ENCODE data around the gene ANKRD60.

The ANKRD60 gene

DNA sequence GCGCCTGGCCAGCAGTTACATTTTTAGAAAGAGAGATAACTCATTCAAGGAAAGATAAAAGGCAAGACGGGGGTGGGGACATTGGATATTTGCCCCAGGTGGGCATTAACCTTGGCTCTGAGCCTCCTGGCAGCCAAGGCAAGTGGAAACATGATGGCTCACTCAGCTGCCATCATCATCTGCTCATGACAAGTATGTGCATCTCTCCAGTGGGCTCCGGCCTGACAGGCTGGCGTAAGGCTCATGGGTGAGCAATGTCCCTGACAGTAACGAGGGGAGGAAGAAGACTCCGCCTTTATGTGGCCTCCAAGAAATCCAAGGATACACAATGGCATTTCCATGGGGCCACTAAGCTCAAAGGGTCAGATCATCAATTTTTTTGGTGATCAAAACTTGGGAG is 13.3 kb downstream of the ANKRD60 start:
- no peak for FAIRE-seq
- TF ChIP-seq TAF1 (IDR thresholded peaks at IDR 0.05; ENCODE audit: low read depth, low read length) (no peak), POLR2AphosphoS5 (IDR thresholded peaks at IDR 0.05; ENCODE audit: low read depth, low read length) (no peak), POLR2A (IDR thresholded peaks at IDR 0.05; ENCODE audit: low read depth, low read length) (no peak), PAX5 (IDR thresholded peaks at IDR 0.05; ENCODE audit: insufficient read depth, low read length, severe bottlenecking) (no peak), POU2F2 (IDR thresholded peaks at IDR 0.05; ENCODE audit: low read depth, low read length) (no peak), SPI1 (IDR thresholded peaks at IDR 0.05; ENCODE audit: low read depth, low read length) (no peak)
- no peak for DNase-seq (ENCODE audit: insufficient read length, low spot score)

- DNase-seq (ENCODE audit: insufficient read length, low spot score) (no peak), FAIRE-seq (no peak)
- TF ChIP-seq PAX5 (IDR thresholded peaks at IDR 0.05; ENCODE audit: insufficient read depth, low read length, severe bottlenecking): no peak
- no peak for TF ChIP-seq POLR2AphosphoS5 (IDR thresholded peaks at IDR 0.05; ENCODE audit: low read depth, low read length)
- no peak for TF ChIP-seq POU2F2 (IDR thresholded peaks at IDR 0.05; ENCODE audit: low read depth, low read length)
- TF ChIP-seq TAF1 (IDR thresholded peaks at IDR 0.05; ENCODE audit: low read depth, low read length): no peak
- no peak for TF ChIP-seq POLR2A (IDR thresholded peaks at IDR 0.05; ENCODE audit: low read depth, low read length)
- TF ChIP-seq SPI1 (IDR thresholded peaks at IDR 0.05; ENCODE audit: low read depth, low read length): no peak
These were observed 14.1 kb downstream of the ANKRD60 start for GRCh38 chr20:58214310-58214709.

DNA sequence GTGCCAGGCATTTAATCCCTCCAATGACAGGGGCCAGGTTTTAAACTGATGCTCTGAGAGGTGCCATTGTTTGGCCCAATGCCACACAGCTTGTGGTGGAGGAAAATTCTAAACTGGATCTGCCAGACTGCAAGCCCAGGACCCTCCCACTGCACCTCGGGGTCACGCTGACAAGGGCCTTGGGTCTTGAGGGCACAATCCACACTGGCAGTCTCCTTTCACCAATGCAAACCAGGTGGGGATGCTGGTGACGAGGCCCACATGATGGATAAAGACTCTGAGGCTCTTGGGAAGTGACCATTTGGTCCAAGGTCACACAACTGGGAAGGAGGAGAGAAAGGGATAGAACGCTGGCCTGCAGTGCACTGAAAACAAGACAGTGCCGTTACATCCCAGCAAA is 14.7 kb downstream of the ANKRD60 start:
- FAIRE-seq: no peak
- no peak for TF ChIP-seq TAF1 (IDR thresholded peaks at IDR 0.05; ENCODE audit: low read depth, low read length)
- no peak for TF ChIP-seq SPI1 (IDR thresholded peaks at IDR 0.05; ENCODE audit: low read depth, low read length)
- TF ChIP-seq POLR2AphosphoS5 (IDR thresholded peaks at IDR 0.05; ENCODE audit: low read depth, low read length): no peak
- no peak for TF ChIP-seq PAX5 (IDR thresholded peaks at IDR 0.05; ENCODE audit: insufficient read depth, low read length, severe bottlenecking)
- no peak for TF ChIP-seq POU2F2 (IDR thresholded peaks at IDR 0.05; ENCODE audit: low read depth, low read length)
- TF ChIP-seq POLR2A (IDR thresholded peaks at IDR 0.05; ENCODE audit: low read depth, low read length): no peak
- DNase-seq (ENCODE audit: insufficient read length, low spot score): no peak

DNA sequence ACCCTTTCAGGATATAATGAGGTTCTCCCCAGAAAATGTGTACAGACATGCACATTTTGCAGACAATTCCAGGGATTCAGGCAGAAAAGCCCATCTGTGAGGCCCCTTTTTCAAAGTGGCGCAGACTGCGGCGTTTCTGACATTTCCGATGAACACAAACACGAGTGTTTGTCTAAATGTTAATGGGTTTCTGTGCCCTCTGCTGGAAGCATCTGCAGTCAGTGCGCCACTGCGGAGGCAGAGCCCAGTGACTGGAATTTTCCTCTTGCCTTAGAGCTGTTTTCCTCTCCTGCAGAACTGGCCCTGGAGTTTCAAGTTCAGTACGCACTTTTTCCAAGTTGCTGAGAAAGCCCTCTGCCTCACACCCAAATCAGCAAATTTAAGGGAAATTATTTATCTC is 15.3 kb downstream of the ANKRD60 start:
- no peak for TF ChIP-seq POLR2AphosphoS5 (IDR thresholded peaks at IDR 0.05; ENCODE audit: low read depth, low read length)
- TF ChIP-seq TAF1 (IDR thresholded peaks at IDR 0.05; ENCODE audit: low read depth, low read length): no peak
- TF ChIP-seq POU2F2 (IDR thresholded peaks at IDR 0.05; ENCODE audit: low read depth, low read length): no peak
- TF ChIP-seq SPI1 (IDR thresholded peaks at IDR 0.05; ENCODE audit: low read depth, low read length): no peak
- TF ChIP-seq PAX5 (IDR thresholded peaks at IDR 0.05; ENCODE audit: insufficient read depth, low read length, severe bottlenecking): no peak
- TF ChIP-seq POLR2A (IDR thresholded peaks at IDR 0.05; ENCODE audit: low read depth, low read length): no peak
- FAIRE-seq: no peak
- no peak for DNase-seq (ENCODE audit: insufficient read length, low spot score)

DNA sequence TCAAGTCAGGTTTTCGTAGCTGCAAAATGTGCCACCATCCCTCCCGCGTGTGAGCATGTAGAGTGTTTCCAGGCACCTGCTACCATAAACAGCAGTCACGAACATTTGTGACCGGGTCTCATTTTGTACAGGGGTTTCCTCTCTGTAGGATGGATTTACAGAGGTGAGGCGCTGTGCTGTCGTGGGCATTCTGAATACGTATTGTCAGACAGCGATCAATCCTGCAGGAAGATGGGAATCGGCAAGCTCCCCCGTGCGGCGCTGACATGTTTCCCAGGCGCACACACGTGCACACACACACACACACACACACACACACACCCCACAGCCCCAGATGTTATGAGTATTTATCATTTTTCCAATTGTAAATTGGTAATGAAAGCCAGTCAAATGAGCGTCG is 15.8 kb downstream of the ANKRD60 start:
- DNase-seq (ENCODE audit: insufficient read length, low spot score): no peak
- no peak for TF ChIP-seq POLR2A (IDR thresholded peaks at IDR 0.05; ENCODE audit: low read depth, low read length)
- no peak for FAIRE-seq

DNA sequence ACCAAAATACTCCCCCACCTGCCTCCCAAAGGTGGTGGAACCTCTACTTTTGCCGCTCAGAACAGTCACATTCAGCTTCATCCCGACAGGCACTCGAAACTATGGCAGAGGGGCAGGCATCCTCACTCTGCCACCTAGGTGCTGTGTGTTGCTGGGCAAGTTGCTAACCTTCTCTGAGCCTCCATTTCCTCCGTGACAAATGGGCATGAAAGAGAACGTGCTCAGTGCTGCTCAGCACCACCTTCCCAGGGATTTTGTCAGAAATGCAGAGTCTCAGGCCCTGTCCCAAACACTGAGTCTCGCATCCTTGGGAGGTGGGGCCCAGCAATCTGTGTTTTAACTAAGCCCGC is 18.1 kb downstream of the ANKRD60 start:
- FAIRE-seq (no peak), DNase-seq (ENCODE audit: insufficient read length, low spot score) (no peak)
- TF ChIP-seq POLR2AphosphoS5 (IDR thresholded peaks at IDR 0.05; ENCODE audit: low read depth, low read length) (no peak), TAF1 (IDR thresholded peaks at IDR 0.05; ENCODE audit: low read depth, low read length) (no peak), POLR2A (IDR thresholded peaks at IDR 0.05; ENCODE audit: low read depth, low read length) (no peak), POU2F2 (IDR thresholded peaks at IDR 0.05; ENCODE audit: low read depth, low read length) (no peak), PAX5 (IDR thresholded peaks at IDR 0.05; ENCODE audit: insufficient read depth, low read length, severe bottlenecking) (no peak), SPI1 (IDR thresholded peaks at IDR 0.05; ENCODE audit: low read depth, low read length) (no peak)

- TF ChIP-seq TAF1 (IDR thresholded peaks at IDR 0.05; ENCODE audit: low read depth, low read length) (no peak), POLR2A (IDR thresholded peaks at IDR 0.05; ENCODE audit: low read depth, low read length) (no peak), POLR2AphosphoS5 (IDR thresholded peaks at IDR 0.05; ENCODE audit: low read depth, low read length) (no peak), SPI1 (IDR thresholded peaks at IDR 0.05; ENCODE audit: low read depth, low read length) (no peak), POU2F2 (IDR thresholded peaks at IDR 0.05; ENCODE audit: low read depth, low read length) (no peak), PAX5 (IDR thresholded peaks at IDR 0.05; ENCODE audit: insufficient read depth, low read length, severe bottlenecking) (no peak)
- FAIRE-seq (peak; percentile 99), DNase-seq (ENCODE audit: insufficient read length, low spot score) (peak; percentile 94)
These were observed 18.6 kb downstream of the ANKRD60 start for GRCh38 chr20:58209652-58210397.

- TF ChIP-seq POLR2AphosphoS5 (IDR thresholded peaks at IDR 0.05; ENCODE audit: low read depth, low read length) (no peak), POLR2A (IDR thresholded peaks at IDR 0.05; ENCODE audit: low read depth, low read length) (no peak), SPI1 (IDR thresholded peaks at IDR 0.05; ENCODE audit: low read depth, low read length) (no peak), PAX5 (IDR thresholded peaks at IDR 0.05; ENCODE audit: insufficient read depth, low read length, severe bottlenecking) (no peak), POU2F2 (IDR thresholded peaks at IDR 0.05; ENCODE audit: low read depth, low read length) (no peak), TAF1 (IDR thresholded peaks at IDR 0.05; ENCODE audit: low read depth, low read length) (no peak)
- FAIRE-seq: no peak
These were observed 19.5 kb downstream of the ANKRD60 start for GRCh38 chr20:58208944-58209343.

GRCh38 chr20:58205850-58206249 is 22.6 kb downstream of the ANKRD60 start:
- DNase-seq (ENCODE audit: insufficient read length, low spot score) (no peak), FAIRE-seq (no peak)
- no peak for TF ChIP-seq POLR2AphosphoS5 (IDR thresholded peaks at IDR 0.05; ENCODE audit: low read depth, low read length)
- no peak for TF ChIP-seq PAX5 (IDR thresholded peaks at IDR 0.05; ENCODE audit: insufficient read depth, low read length, severe bottlenecking)
- no peak for TF ChIP-seq SPI1 (IDR thresholded peaks at IDR 0.05; ENCODE audit: low read depth, low read length)
- no peak for TF ChIP-seq TAF1 (IDR thresholded peaks at IDR 0.05; ENCODE audit: low read depth, low read length)
- TF ChIP-seq POU2F2 (IDR thresholded peaks at IDR 0.05; ENCODE audit: low read depth, low read length): no peak
- TF ChIP-seq POLR2A (IDR thresholded peaks at IDR 0.05; ENCODE audit: low read depth, low read length): no peak

More at GRCh38 chr20:58208944-58209343, 19.5 kb downstream of the ANKRD60 start:
- no peak for DNase-seq (ENCODE audit: insufficient read length, low spot score)

DNA sequence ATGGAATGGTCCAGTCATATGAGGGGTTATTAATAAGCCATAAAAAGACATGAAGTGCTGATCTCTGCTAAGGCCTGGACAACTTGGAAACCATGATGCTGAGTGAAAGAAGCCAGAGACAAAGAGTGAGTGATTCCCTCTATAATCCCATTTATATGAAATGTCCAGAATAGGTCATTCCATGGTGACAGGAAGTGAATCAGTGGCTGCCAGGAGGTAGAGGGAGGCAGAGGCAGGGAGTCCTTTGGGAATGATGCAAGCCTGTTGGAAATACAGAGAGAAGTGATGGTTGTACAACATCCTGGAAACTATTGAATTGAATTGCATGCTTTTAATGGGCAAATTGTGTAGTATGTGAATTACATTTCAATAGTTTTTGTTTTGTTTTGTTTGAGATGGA is 26.4 kb downstream of the ANKRD60 start:
- no peak for FAIRE-seq
- DNase-seq (ENCODE audit: insufficient read length, low spot score): no peak
- TF ChIP-seq POLR2A (IDR thresholded peaks at IDR 0.05; ENCODE audit: low read depth, low read length) (no peak), SPI1 (IDR thresholded peaks at IDR 0.05; ENCODE audit: low read depth, low read length) (no peak), POU2F2 (IDR thresholded peaks at IDR 0.05; ENCODE audit: low read depth, low read length) (no peak)
